Loucy (cell line): ENCODE data around the gene MTARC1.

Source experiments
- H2AFZ ChIP-seq: fragments of 200-600 bp; sonication (generic); 2 replicates; pipeline ENCODE4 v1.6.0; 2016; ENCODE audit warnings: antibody characterized with exemption, mild to moderate bottlenecking, low read length, moderate library complexity
- H3F3A ChIP-seq: fragments of 200-600 bp; 2 replicates; pipeline ENCODE4 v1.6.0; 2016; ENCODE audit warnings: antibody characterized with exemption, low read depth, mild to moderate bottlenecking
- H3K27me3 ChIP-seq: fragments of 200-600 bp; sonication (generic); 2 replicates; pipeline ENCODE4 v1.6.1; 2014; ENCODE audit warnings: low read length, mild to moderate bottlenecking; ENCODE audit not compliant: insufficient read depth, poor library complexity, severe bottlenecking
- H3K36me3 ChIP-seq: fragments of 200-600 bp; sonication (generic); 2 replicates; pipeline ENCODE4 v1.6.1; 2016; ENCODE audit warnings: low read length; ENCODE audit not compliant: insufficient read depth
- H3K4me1 ChIP-seq: fragments of 200-600 bp; sonication (generic); 2 replicates; pipeline ENCODE4 v1.5.1; 2014; ENCODE audit warnings: low read length, mild to moderate bottlenecking; ENCODE audit not compliant: insufficient read depth, poor library complexity, severe bottlenecking
- H3K4me2 ChIP-seq: fragments of 200-600 bp; sonication (generic); 2 replicates; pipeline ENCODE4 v1.6.0; 2014; ENCODE audit warnings: antibody characterized with exemption, low read length, low read depth, mild to moderate bottlenecking; ENCODE audit not compliant: poor library complexity, severe bottlenecking
- H3K4me3 ChIP-seq: fragments of 200-600 bp; sonication (generic); 2 replicates; pipeline ENCODE4 v1.5.1; 2014; ENCODE audit warnings: low read length, mild to moderate bottlenecking, mixed read lengths; ENCODE audit not compliant: poor library complexity, severe bottlenecking
- H3K79me2 ChIP-seq: fragments of 200-600 bp; sonication (generic); 2 replicates; pipeline ENCODE4 v1.6.1; 2014; ENCODE audit warnings: low read length; ENCODE audit not compliant: insufficient read depth
- H3K9ac ChIP-seq: fragments of 200-600 bp; sonication (generic); 2 replicates; pipeline ENCODE4 v1.6.0; 2014; ENCODE audit warnings: mild to moderate bottlenecking, low read depth, low read length, moderate library complexity; ENCODE audit not compliant: poor library complexity, severe bottlenecking
- H3K9me2 ChIP-seq: fragments of 200-600 bp; sonication (generic); replicated peaks from 2 replicates; pipeline ENCODE4 v1.6.1; 2016; ENCODE audit warnings: low read depth, low read length, mixed read lengths
- H3K9me3 ChIP-seq: fragments of 200-600 bp; sonication (generic); 2 replicates; pipeline ENCODE4 v1.6.1; 2014; ENCODE audit warnings: mild to moderate bottlenecking, antibody characterized with exemption, low read length, low read depth; ENCODE audit not compliant: insufficient read depth
- H4K20me1 ChIP-seq: fragments of 200-600 bp; sonication (generic); 2 replicates; pipeline ENCODE4 v1.6.0; 2014; ENCODE audit warnings: antibody characterized with exemption, low read length, mild to moderate bottlenecking; ENCODE audit not compliant: insufficient read depth, poor library complexity, severe bottlenecking
- EZH2phosphoT487 ChIP-seq: fragments of 200-600 bp; IDR thresholded peaks from 2 replicates; pipeline ENCODE4 v1.6.1; 2018; ENCODE audit warnings: antibody characterized with exemption, mild to moderate bottlenecking, moderate library complexity, borderline replicate concordance
- TF ChIP-seq, protein P1 (sequence below): fragments of 200-600 bp; sonication (generic); conservative IDR thresholded peaks from 2 replicates; pipeline ENCODE4 v1.5.1; 2014; ENCODE audit warnings: mild to moderate bottlenecking, antibody characterized with exemption, low read length

The MTARC1 gene

DNA sequence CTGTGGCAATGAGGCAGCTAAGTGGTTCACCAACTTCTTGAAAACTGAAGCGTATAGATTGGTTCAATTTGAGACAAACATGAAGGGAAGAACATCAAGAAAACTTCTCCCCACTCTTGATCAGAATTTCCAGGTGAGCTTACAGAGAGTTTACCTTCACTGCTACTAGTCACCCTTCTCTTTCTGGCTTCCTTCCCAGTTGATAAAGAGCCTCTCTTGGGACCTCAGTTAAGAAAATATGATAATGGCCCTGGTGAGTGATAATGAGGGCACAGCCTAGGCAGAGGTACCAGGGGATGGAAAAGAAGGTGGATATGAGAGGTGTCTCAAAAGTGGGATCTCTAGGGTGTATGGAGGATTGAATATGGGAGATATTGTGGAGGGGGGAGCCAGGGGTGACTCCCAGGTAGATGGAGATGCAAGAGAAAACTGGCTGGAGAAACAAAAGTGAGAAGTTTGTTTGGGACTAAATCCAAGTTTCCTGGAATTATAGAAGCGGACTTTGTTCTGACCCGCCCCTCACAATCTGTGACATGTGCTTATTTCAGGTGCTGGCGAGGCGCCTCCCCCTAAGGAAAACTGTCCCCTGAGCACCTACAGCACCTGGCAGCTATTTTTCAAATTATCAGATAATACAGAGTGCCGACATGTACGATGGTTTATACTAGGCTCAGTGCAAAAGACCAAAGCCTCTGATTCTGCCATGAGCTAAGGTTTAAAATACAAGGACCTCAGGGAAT, 24.9 kb upstream of the MTARC1 start:
- Histone ChIP-seq H3F3A (no peaks in the 10 kb centered on the region), H4K20me1 (no peaks in the 10 kb centered on the region), H2AFZ (no peak overlapping the region), H3K9me2 (no peaks in the 10 kb centered on the region), H3K36me3 (no peaks in the 10 kb centered on the region), H3K4me2 (no peak overlapping the region), H3K9me3 (no peaks in the 10 kb centered on the region), H3K27me3 (peaks cover 4% of the 10 kb centered on the region), H3K4me1 (no peaks in the 10 kb centered on the region), H3K9ac (no peak overlapping the region), H3K79me2 (no peaks in the 10 kb centered on the region), H3K4me3 (no peak overlapping the region)
- TF ChIP-seq, protein P1, sequence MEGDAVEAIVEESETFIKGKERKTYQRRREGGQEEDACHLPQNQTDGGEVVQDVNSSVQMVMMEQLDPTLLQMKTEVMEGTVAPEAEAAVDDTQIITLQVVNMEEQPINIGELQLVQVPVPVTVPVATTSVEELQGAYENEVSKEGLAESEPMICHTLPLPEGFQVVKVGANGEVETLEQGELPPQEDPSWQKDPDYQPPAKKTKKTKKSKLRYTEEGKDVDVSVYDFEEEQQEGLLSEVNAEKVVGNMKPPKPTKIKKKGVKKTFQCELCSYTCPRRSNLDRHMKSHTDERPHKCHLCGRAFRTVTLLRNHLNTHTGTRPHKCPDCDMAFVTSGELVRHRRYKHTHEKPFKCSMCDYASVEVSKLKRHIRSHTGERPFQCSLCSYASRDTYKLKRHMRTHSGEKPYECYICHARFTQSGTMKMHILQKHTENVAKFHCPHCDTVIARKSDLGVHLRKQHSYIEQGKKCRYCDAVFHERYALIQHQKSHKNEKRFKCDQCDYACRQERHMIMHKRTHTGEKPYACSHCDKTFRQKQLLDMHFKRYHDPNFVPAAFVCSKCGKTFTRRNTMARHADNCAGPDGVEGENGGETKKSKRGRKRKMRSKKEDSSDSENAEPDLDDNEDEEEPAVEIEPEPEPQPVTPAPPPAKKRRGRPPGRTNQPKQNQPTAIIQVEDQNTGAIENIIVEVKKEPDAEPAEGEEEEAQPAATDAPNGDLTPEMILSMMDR = no peak
- no peak for TF ChIP-seq EZH2phosphoT487

DNA sequence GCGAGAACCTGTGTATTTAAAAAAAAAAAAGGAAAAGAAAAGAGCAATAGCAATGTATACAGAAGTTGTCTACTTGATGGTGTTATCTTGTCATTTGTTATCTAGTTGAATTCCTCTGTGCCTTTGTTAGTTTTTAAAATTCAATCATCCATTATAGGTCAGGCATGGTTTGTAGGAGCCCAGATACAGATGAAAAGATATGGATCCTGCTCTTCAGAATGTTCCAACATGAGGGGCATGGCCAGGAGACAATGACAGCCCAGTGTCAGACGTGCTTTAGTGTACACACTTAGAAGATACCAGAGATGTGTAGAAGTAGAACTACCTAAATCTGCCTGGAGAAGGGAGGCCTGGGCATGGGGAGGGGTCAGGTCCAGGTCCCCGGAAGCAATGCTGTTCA, 22.0 kb upstream of the MTARC1 start:
- H3K9me2 ChIP-seq = no peaks in the 10 kb centered on the region
- no peaks in the 10 kb centered on the region for H3K36me3 ChIP-seq
- no peak overlapping the region for H3K4me2 ChIP-seq
- H3K79me2 ChIP-seq = no peaks in the 10 kb centered on the region
- H3F3A ChIP-seq = no peaks in the 10 kb centered on the region
- no peaks in the 10 kb centered on the region for H3K4me1 ChIP-seq
- H3K9me3 ChIP-seq = no peaks in the 10 kb centered on the region
- no peaks in the 10 kb centered on the region for H4K20me1 ChIP-seq
- H3K9ac ChIP-seq = no peak overlapping the region
- no peak overlapping the region for H2AFZ ChIP-seq
- no peak for TF ChIP-seq EZH2phosphoT487
- TF ChIP-seq, protein P1 = no peak
- H3K4me3 ChIP-seq = no peak overlapping the region
- H3K27me3 ChIP-seq = peaks cover 4% of the 10 kb centered on the region

DNA sequence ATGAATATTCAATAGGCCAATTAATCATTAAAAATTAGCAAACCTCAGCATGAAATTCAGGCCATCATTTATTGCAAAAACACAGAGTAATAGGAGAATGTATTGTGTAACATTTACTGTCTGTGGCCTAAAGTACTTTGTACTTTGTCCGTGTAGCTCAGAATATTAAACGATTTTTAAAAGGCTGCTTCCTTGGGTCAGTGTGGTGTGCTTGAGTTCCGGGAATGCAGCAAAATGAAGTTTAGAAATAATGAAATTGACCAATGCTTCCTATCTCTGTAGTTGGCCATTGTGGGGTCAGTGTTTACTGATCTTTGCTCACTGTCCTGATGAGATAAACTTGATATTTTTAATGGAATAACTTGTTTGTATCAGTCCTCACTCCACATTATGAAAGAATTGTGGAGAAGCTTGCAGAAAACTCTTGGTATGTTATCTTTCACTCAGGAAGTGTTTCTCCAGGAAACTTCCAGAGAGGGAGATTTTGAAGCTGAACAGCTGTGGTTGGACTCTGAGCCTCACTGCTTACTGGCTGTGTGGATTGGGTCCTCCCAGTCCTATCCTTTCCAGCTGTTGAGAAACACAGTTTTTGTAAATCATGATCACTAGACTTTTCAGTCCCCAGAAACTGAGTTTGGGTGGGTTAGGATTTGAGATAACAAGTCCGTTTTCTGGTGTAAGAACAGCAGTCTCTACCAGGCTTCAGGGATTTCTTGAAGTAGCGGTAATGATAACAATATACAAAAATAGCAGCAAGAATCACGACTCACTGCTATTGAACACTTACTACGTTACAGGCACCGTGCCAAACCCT, 19.2 kb upstream of the MTARC1 start:
- no peaks in the 10 kb centered on the region for H3K27me3 ChIP-seq
- no peak overlapping the region for H2AFZ ChIP-seq
- no peak for TF ChIP-seq EZH2phosphoT487
- TF ChIP-seq, protein P1 = no peak
- H3K79me2 ChIP-seq = no peaks in the 10 kb centered on the region
- no peak overlapping the region for H3K9ac ChIP-seq
- no peak overlapping the region for H3K4me3 ChIP-seq
- H3K9me2 ChIP-seq = no peaks in the 10 kb centered on the region
- H3K4me2 ChIP-seq = no peak overlapping the region
- H4K20me1 ChIP-seq = no peaks in the 10 kb centered on the region
- no peaks in the 10 kb centered on the region for H3K9me3 ChIP-seq
- H3K36me3 ChIP-seq = no peaks in the 10 kb centered on the region
- H3K4me1 ChIP-seq = no peaks in the 10 kb centered on the region
- H3F3A ChIP-seq = no peaks in the 10 kb centered on the region
